OCI-LY7 (cell line): ENCODE results near the gene PIGL. TPM values are rescaled to one million over a fixed set of nuclear protein-coding genes. Genes with fewer than 3 reads are reported as not detected.

Source experiments
- BruUV-seq: library from RNA; stranded (reverse); fragments of 400-500 nt; replicated peaks from 2 replicates; lab custom pipeline; 2021; lab: Mats Ljungman, UMichigan
- CTCF ChIA-PET: fragments of 300-600 bp; sonication (Branson Sonifier 250); formaldehyde crosslinking; loops from one replicate; lab custom pipeline; 2022; ENCODE audit warnings: antibody characterized with exemption; ENCODE audit not compliant: unreplicated experiment; lab: Charles Lee
- POLR2A ChIA-PET: fragments of 300-600 bp; sonication (Branson Sonifier 250); formaldehyde crosslinking; loops from one replicate; lab custom pipeline; 2022; ENCODE audit warnings: antibody characterized with exemption; lab: Charles Lee
- DNase-seq: peaks from one replicate; pipeline ENCODE4 v3.0.0-alpha.2; 2015; ENCODE audit warnings: low spot score
- H2AFZ ChIP-seq: fragments of 200-600 bp; sonication (generic), shearing (Covaris generic); 2 replicates; pipeline ENCODE4 v1.6.1; 2014; ENCODE audit warnings: mild to moderate bottlenecking, antibody characterized with exemption, low read length, moderate library complexity
- H3K27ac ChIP-seq: fragments of 200-600 bp; sonication (generic); 2 replicates; pipeline ENCODE4 v1.5.1; 2014; ENCODE audit warnings: mixed run types, low read depth, mild to moderate bottlenecking, moderate library complexity, low read length, inconsistent platforms; ENCODE audit not compliant: poor library complexity, severe bottlenecking
- H3K36me3 ChIP-seq: fragments of 200-600 bp; sonication (generic); 2 replicates; pipeline ENCODE4 v1.6.1; 2014; ENCODE audit warnings: mild to moderate bottlenecking, antibody characterized with exemption, low read length, moderate library complexity, mixed read lengths; ENCODE audit not compliant: insufficient read depth
- H3K4me1 ChIP-seq: fragments of 200-600 bp; sonication (generic); 2 replicates; pipeline ENCODE4 v1.5.1; 2014; ENCODE audit warnings: mild to moderate bottlenecking, low read length; ENCODE audit not compliant: insufficient read depth, poor library complexity, severe bottlenecking
- H3K4me2 ChIP-seq: fragments of 200-600 bp; sonication (generic); 2 replicates; pipeline ENCODE4 v1.6.1; 2014; ENCODE audit warnings: mild to moderate bottlenecking, low read length
- H3K4me3 ChIP-seq: fragments of 200-600 bp; sonication (generic); 2 replicates; pipeline ENCODE4 v1.5.1; 2014; ENCODE audit warnings: mild to moderate bottlenecking, low read depth, low read length; ENCODE audit not compliant: poor library complexity, severe bottlenecking
- H3K79me2 ChIP-seq: fragments of 200-600 bp; sonication (generic); 2 replicates; pipeline ENCODE4 v1.6.1; 2016; ENCODE audit warnings: low read depth, mild to moderate bottlenecking, low read length, moderate library complexity, mixed read lengths; ENCODE audit not compliant: insufficient read depth
- H3K9me2 ChIP-seq: fragments of 200-600 bp; sonication (generic); 2 replicates; pipeline ENCODE4 v1.6.1; 2016; ENCODE audit warnings: mild to moderate bottlenecking, low read length, mixed read lengths; ENCODE audit not compliant: insufficient read depth
- H3K9me3 ChIP-seq: fragments of 200-600 bp; sonication (generic); 2 replicates; pipeline ENCODE4 v1.6.1; 2014; ENCODE audit warnings: mild to moderate bottlenecking, mixed run types, low read length, mixed read lengths
- H4K20me1 ChIP-seq: fragments of 200-600 bp; sonication (generic); 2 replicates; pipeline ENCODE4 v1.6.1; 2014; ENCODE audit warnings: mild to moderate bottlenecking, antibody characterized with exemption, low read length, moderate library complexity, mixed read lengths; ENCODE audit not compliant: insufficient read depth
- CTCF ChIP-seq: fragments of 200-600 bp; sonication (generic); conservative IDR thresholded peaks from 2 replicates; pipeline ENCODE4 v1.5.1; 2014; ENCODE audit warnings: mild to moderate bottlenecking, antibody characterized with exemption, low read length, moderate library complexity, mixed read lengths
- EZH2phosphoT487 ChIP-seq: fragments of 200-600 bp; sonication (generic); IDR thresholded peaks from 2 replicates; pipeline ENCODE4 v1.6.1; 2018; ENCODE audit warnings: low read depth, borderline replicate concordance, mild to moderate bottlenecking, mixed run types, antibody characterized with exemption, low read length, moderate library complexity, mixed read lengths
- intact Hi-C: fragments of 100-400 bp; cut with micrococcal nuclease; formaldehyde crosslinking; loops from one replicate; pipeline ENCODE4 v1.10.0; 2022; ENCODE audit not compliant: unreplicated experiment
- total RNA-seq, 2 experiments: library from RNA; depleted of rRNA in 1 of 2; stranded (reverse); fragments of >200 nt in 1 of 2; shearing (Covaris generic) in 1 of 2; gene quantifications; 2 replicates each; pipeline ENCODE4 v1.2.3, GENCODE V29; 2014 to 2022

Gene PIGL
- total RNA-seq, 2 experiments from 2014 or later: 39.4 to 43.6 TPM

GRCh38 chr17:16322636-16323035 is 105.6 kb downstream of the PIGL start:
- intact Hi-C loops: no loop called here
- Histone ChIP-seq H3K27ac (no peak overlapping the region), H3K36me3 (peaks cover 18% of the 10 kb centered on the region; the same call in 1 of the 2 replicates), H2AFZ (no peak overlapping the region), H3K4me3 (no peak overlapping the region), H3K4me2 (no peak overlapping the region), H3K9me3 (no peaks in the 10 kb centered on the region), H3K9me2 (no peaks in the 10 kb centered on the region), H3K4me1 (no peaks in the 10 kb centered on the region), H4K20me1 (no peaks in the 10 kb centered on the region), H3K79me2 (no peaks in the 10 kb centered on the region)
- POLR2A ChIA-PET: interaction anchor here (0.7 to 1.1 kb wide), 2 partner anchors 9 to 332 kb away, joined by 3 read pairs; no protein-coding TSS in a partner anchor
- no peak for DNase-seq
- CTCF ChIA-PET: no interaction called here
- BruUV-seq: no TSS peak
- TF ChIP-seq EZH2phosphoT487 (no peak), CTCF (no peak)

GRCh38 chr17:16325964-16326363 is 109.0 kb downstream of the PIGL start:
- BruUV-seq: no TSS peak
- Histone ChIP-seq H3K27ac (no peak overlapping the region), H4K20me1 (no peaks in the 10 kb centered on the region), H3K4me2 (no peak overlapping the region), H3K9me2 (no peaks in the 10 kb centered on the region), H3K4me1 (no peaks in the 10 kb centered on the region), H3K36me3 (peaks cover 18% of the 10 kb centered on the region; the same call in 1 of the 2 replicates), H2AFZ (no peak overlapping the region), H3K9me3 (no peaks in the 10 kb centered on the region), H3K79me2 (no peaks in the 10 kb centered on the region), H3K4me3 (no peak overlapping the region)
- POLR2A ChIA-PET: interaction anchor here (1.1 kb wide), 1 partner anchor 25 kb away, joined by 4 read pairs; no protein-coding TSS in a partner anchor
- TF ChIP-seq EZH2phosphoT487 (no peak), CTCF (no peak)
- intact Hi-C loops: no loop called here
- DNase-seq: no peak
- CTCF ChIA-PET: no interaction called here

DNA sequence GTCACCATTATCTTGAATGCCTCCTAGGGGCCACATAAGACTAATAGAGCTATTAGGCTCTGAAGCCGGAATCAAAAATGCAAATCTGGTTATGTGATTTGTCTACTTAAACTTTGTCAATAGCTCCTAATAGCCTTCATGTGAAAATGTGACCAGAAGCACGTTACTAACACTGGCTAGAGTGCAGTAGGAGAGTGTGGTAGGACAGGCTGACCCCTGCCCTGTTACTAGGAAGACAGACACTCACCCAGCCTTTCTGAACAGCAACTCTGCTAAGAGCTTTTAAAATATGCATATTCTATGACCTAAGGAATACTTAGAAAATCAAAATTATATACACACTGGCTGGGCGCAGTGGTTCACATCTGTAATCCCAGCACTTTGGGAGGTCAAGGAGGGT is 110.0 kb downstream of the PIGL start:
- no peaks in the 10 kb centered on the region for H3K79me2 ChIP-seq
- no peak for TF ChIP-seq EZH2phosphoT487
- TF ChIP-seq CTCF: no peak
- H3K9me2 ChIP-seq: no peaks in the 10 kb centered on the region
- H3K4me1 ChIP-seq: no peaks in the 10 kb centered on the region
- no TSS peak for BruUV-seq
- ChIA-PET CTCF (no interaction called here), POLR2A (no interaction called here)
- H2AFZ ChIP-seq: no peak overlapping the region
- no peak overlapping the region for H3K27ac ChIP-seq
- H3K4me3 ChIP-seq: no peak overlapping the region
- H3K9me3 ChIP-seq: no peaks in the 10 kb centered on the region
- DNase-seq: no peak
- no peaks in the 10 kb centered on the region for H4K20me1 ChIP-seq
- H3K36me3 ChIP-seq: peaks cover 18% of the 10 kb centered on the region; the same call in 1 of the 2 replicates
- H3K4me2 ChIP-seq: no peak overlapping the region
- intact Hi-C loops: no loop called here
